Hepatocyte (in vitro differentiated cells): Measurements from ENCODE around the gene AGAP5. TPM values are rescaled to one million over a fixed set of nuclear protein-coding genes. Genes with fewer than 3 reads are reported as not detected.
A peak's percentile ranks its signal among the peaks of the same experiment; 100 is the strongest.

Source experiments
- DNase-seq: peaks from one replicate; pipeline ENCODE4 v3.0.0-alpha.2; 2016; ENCODE audit warnings: low spot score
- H2AFZ ChIP-seq: fragments of 200-600 bp; sonication (generic); 2 replicates; pipeline ENCODE4 v1.6.0; 2016; ENCODE audit warnings: antibody characterized with exemption, mild to moderate bottlenecking
- H3K27ac ChIP-seq: fragments of 200-600 bp; sonication (generic); 2 replicates; pipeline ENCODE4 v1.5.1; 2016; ENCODE audit warnings: mild to moderate bottlenecking
- H3K27me3 ChIP-seq: fragments of 200-600 bp; sonication (generic); 2 replicates; pipeline ENCODE4 v1.6.1; 2016
- H3K36me3 ChIP-seq: fragments of 200-600 bp; sonication (generic); replicated peaks from 2 replicates; pipeline ENCODE4 v1.5.1; 2016; ENCODE audit warnings: low read depth; ENCODE audit not compliant: insufficient read depth
- H3K4me1 ChIP-seq: fragments of 200-600 bp; sonication (generic); 2 replicates; pipeline ENCODE4 v1.5.1; 2016; ENCODE audit warnings: mild to moderate bottlenecking, moderate library complexity; ENCODE audit not compliant: insufficient read depth
- H3K4me2 ChIP-seq: fragments of 200-600 bp; sonication (generic); 2 replicates; pipeline ENCODE4 v1.6.0; 2016
- H3K4me3 ChIP-seq: fragments of 200-600 bp; sonication (generic); 2 replicates; pipeline ENCODE4 v1.5.1; 2016; ENCODE audit warnings: mild to moderate bottlenecking
- H3K79me2 ChIP-seq: fragments of 200-600 bp; sonication (generic); 2 replicates; pipeline ENCODE4 v1.6.0; 2017; ENCODE audit warnings: mild to moderate bottlenecking
- H3K9me2 ChIP-seq: fragments of 200-600 bp; sonication (generic); replicated peaks from 2 replicates; pipeline ENCODE4 v1.6.0; 2017; ENCODE audit warnings: mild to moderate bottlenecking; ENCODE audit not compliant: insufficient read depth
- H3K9me3 ChIP-seq: fragments of 200-600 bp; sonication (generic); 2 replicates; pipeline ENCODE4 v1.5.1; 2016; ENCODE audit warnings: low read depth, mild to moderate bottlenecking
- H4K20me1 ChIP-seq: fragments of 200-600 bp; sonication (generic); 2 replicates; pipeline ENCODE4 v1.6.0; 2016; ENCODE audit warnings: mild to moderate bottlenecking; ENCODE audit not compliant: insufficient read depth, poor library complexity, severe bottlenecking
- EZH2 ChIP-seq: fragments of 200-600 bp; sonication (generic); IDR thresholded peaks from 2 replicates; pipeline ENCODE4 v1.6.1; 2016; ENCODE audit warnings: antibody characterized with exemption, mild to moderate bottlenecking, borderline replicate concordance
- EZH2phosphoT487 ChIP-seq: fragments of 200-600 bp; sonication (generic); IDR thresholded peaks from one replicate; pipeline ENCODE4 v1.6.1; 2018; ENCODE audit warnings: antibody characterized with exemption, mild to moderate bottlenecking, low read depth, moderate library complexity; ENCODE audit not compliant: unreplicated experiment, severe bottlenecking
- WGBS: methylation state at CpG from one replicate; pipeline ENCODE4 v1.1.6; 2016; ENCODE audit warnings: low lambda C conversion rate; ENCODE audit errors: missing lambda C conversion rate; 5-methylcytosine and 5-hydroxymethylcytosine counted together
- polyA plus RNA-seq: library from polyadenylated mRNA; unstranded; fragments of >200 nt; fragmentation: Nextera tagmentation; extraction: Ambion mirVana; gene quantifications from 2 replicates; pipeline ENCODE4 v1.2.1, GENCODE V29; 2016
- total RNA-seq: library from RNA; depleted of rRNA; stranded (reverse); fragments of >200 nt; gene quantifications from 2 replicates; pipeline ENCODE4 v1.2.3, GENCODE V29; 2014
- TF ChIP-seq, protein P1 (sequence below): fragments of 200-600 bp; sonication (generic); IDR thresholded peaks from 2 replicates; pipeline ENCODE4 v1.5.1; 2016; ENCODE audit warnings: antibody characterized with exemption, mild to moderate bottlenecking; ENCODE audit not compliant: poor library complexity

AGAP5 gene
- total and polyA plus RNA-seq, 2 experiments from 2014 or later = 1.9 to 3.6 TPM

GRCh38 chr10:73648975-73649829 is 48.7 kb downstream of the AGAP5 start:
- Histone ChIP-seq H3K27ac (no peak overlapping the region), H3K9me2 (no peaks in the 10 kb centered on the region), H3K4me3 (no peak overlapping the region), H3K36me3 (no peaks in the 10 kb centered on the region), H3K79me2 (no peaks in the 10 kb centered on the region), H3K27me3 (no peaks in the 10 kb centered on the region), H3K9me3 (no peaks in the 10 kb centered on the region), H4K20me1 (no peaks in the 10 kb centered on the region), H3K4me2 (no peak overlapping the region), H2AFZ (no peak overlapping the region), H3K4me1 (peaks cover 10% of the 10 kb centered on the region)
- TF ChIP-seq EZH2 = no peak
- no peak for TF ChIP-seq EZH2phosphoT487
- TF ChIP-seq, protein P1, sequence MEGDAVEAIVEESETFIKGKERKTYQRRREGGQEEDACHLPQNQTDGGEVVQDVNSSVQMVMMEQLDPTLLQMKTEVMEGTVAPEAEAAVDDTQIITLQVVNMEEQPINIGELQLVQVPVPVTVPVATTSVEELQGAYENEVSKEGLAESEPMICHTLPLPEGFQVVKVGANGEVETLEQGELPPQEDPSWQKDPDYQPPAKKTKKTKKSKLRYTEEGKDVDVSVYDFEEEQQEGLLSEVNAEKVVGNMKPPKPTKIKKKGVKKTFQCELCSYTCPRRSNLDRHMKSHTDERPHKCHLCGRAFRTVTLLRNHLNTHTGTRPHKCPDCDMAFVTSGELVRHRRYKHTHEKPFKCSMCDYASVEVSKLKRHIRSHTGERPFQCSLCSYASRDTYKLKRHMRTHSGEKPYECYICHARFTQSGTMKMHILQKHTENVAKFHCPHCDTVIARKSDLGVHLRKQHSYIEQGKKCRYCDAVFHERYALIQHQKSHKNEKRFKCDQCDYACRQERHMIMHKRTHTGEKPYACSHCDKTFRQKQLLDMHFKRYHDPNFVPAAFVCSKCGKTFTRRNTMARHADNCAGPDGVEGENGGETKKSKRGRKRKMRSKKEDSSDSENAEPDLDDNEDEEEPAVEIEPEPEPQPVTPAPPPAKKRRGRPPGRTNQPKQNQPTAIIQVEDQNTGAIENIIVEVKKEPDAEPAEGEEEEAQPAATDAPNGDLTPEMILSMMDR = no peak
- DNase-seq = peak; percentile 37
- 63% methylated on average over 4 of the region's 4 CpGs for WGBS

- peak overlapping the region; percentile 95 for H3K4me2 ChIP-seq
- no peaks in the 10 kb centered on the region for H3K9me2 ChIP-seq
- H2AFZ ChIP-seq = peak overlapping the region; percentile 99
- no peaks in the 10 kb centered on the region for H4K20me1 ChIP-seq
- peak overlapping the region; percentile 55 for H3K27ac ChIP-seq
- TF ChIP-seq, protein P1 = no peak
- no peak for TF ChIP-seq EZH2
- TF ChIP-seq EZH2phosphoT487 = no peak
- H3K9me3 ChIP-seq = no peaks in the 10 kb centered on the region
- H3K4me3 ChIP-seq = peak overlapping the region; percentile 91
- 61% methylated on average over 28 of the region's 35 CpGs for WGBS
- no peak for DNase-seq
- no peaks in the 10 kb centered on the region for H3K79me2 ChIP-seq
- no peaks in the 10 kb centered on the region for H3K27me3 ChIP-seq
- H3K4me1 ChIP-seq = peaks cover 10% of the 10 kb centered on the region
- no peaks in the 10 kb centered on the region for H3K36me3 ChIP-seq
Measured at GRCh38 chr10:73647875-73648651, 49.8 kb downstream of the AGAP5 start.

- peak overlapping the region; percentile 55 for H3K27ac ChIP-seq
- 24% methylated on average over 32 of the region's 32 CpGs for WGBS
- no peaks in the 10 kb centered on the region for H3K36me3 ChIP-seq
- peak overlapping the region; percentile 99 for H2AFZ ChIP-seq
- H3K79me2 ChIP-seq = no peaks in the 10 kb centered on the region
- H4K20me1 ChIP-seq = no peaks in the 10 kb centered on the region
- no peaks in the 10 kb centered on the region for H3K9me2 ChIP-seq
- peak overlapping the region; percentile 91 for H3K4me3 ChIP-seq
- peaks cover 10% of the 10 kb centered on the region for H3K4me1 ChIP-seq
- no peaks in the 10 kb centered on the region for H3K9me3 ChIP-seq
- H3K4me2 ChIP-seq = peak overlapping the region; percentile 95
- TF ChIP-seq EZH2phosphoT487 (no peak), EZH2 (no peak)
- TF ChIP-seq, protein P1 = no peak
- no peaks in the 10 kb centered on the region for H3K27me3 ChIP-seq
- peak; percentile 77 for DNase-seq
Measured at GRCh38 chr10:73647211-73647874, 50.6 kb downstream of the AGAP5 start.
